Activated B cell treated with CpG ODN at 0.5 μM for 24 hours (primary cell): ENCODE results near the gene CDC42SE2. TPM values are rescaled to one million over a fixed set of nuclear protein-coding genes. Genes with fewer than 3 reads are reported as not detected.
A peak's percentile ranks its signal among the peaks of the same experiment; 100 is the strongest.

ENCODE experiments used
- ATAC-seq: fragments of 200-7000 bp; cut with Tn5 transposase; one replicate; pipeline ENCODE4 v1.10.0; 2021; ENCODE audit warnings: low read depth, mild to moderate bottlenecking, moderate library complexity
- CTCF ChIA-PET: fragments of 350-600 bp; sonication (Branson Sonifier 250); formaldehyde crosslinking; loops from one replicate; lab custom pipeline; 2021; ENCODE audit warnings: antibody characterized with exemption; lab: Charles Lee
- POLR2A ChIA-PET: fragments of 350-600 bp; sonication (Branson Sonifier 250); formaldehyde crosslinking; loops from one replicate; lab custom pipeline; 2021; ENCODE audit warnings: antibody characterized with exemption; lab: Charles Lee
- DNase-seq: peaks from one replicate; pipeline ENCODE4 v3.0.0; 2022
- H3K27ac Mint-ChIP-seq: one replicate; pipeline ENCODE4 v1.8.0; 2020; ENCODE audit warnings: mixed read lengths
- H3K27me3 Mint-ChIP-seq: one replicate; pipeline ENCODE4 v1.8.0; 2021; ENCODE audit warnings: mixed read lengths
- H3K36me3 Mint-ChIP-seq: one replicate; pipeline ENCODE4 v1.8.0; 2021; ENCODE audit warnings: low read depth, mixed read lengths
- H3K4me1 Mint-ChIP-seq: one replicate; pipeline ENCODE4 v1.8.0; 2021; ENCODE audit warnings: mixed read lengths
- H3K4me3 Mint-ChIP-seq: one replicate; pipeline ENCODE4 v1.8.0; 2020; ENCODE audit warnings: mild to moderate bottlenecking, mixed read lengths
- H3K9me3 Mint-ChIP-seq: one replicate; pipeline ENCODE4 v1.8.0; 2020; ENCODE audit warnings: mixed read lengths
- CTCF ChIP-seq: fragments of 200-600 bp; IDR thresholded peaks from one replicate; pipeline ENCODE4 v1.8.0; 2022; ENCODE audit warnings: antibody characterized with exemption, mild to moderate bottlenecking
- intact Hi-C: fragments of 100-400 bp; cut with micrococcal nuclease; formaldehyde crosslinking; loops from one replicate; pipeline ENCODE4 v1.15.1; 2024
- total RNA-seq: library from RNA; stranded (reverse); gene quantifications from 2 replicates; pipeline ENCODE4 v1.2.3, GENCODE V29; 2022

The CDC42SE2 gene
- total RNA-seq, 1 donor from 2014 or later: 122 TPM

DNA sequence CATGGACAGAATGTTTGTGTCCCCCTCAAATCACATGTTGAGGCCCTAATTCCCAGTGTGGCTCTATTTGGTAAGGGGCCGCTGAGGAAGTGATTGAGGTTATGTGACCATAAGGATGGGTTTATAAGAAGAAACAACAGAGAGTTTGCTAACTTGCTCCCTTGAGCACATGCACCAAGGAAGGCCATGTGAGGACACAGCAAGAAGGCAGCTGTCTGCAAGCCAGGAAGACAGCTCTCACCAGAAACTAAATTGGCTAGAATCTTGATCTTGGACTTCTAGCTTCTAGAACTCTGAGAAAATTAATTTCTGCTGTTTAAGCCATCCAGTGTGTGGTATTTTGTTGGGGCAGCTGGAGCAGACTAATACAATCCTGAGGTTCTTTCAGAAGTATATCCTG is 35.2 kb upstream of the CDC42SE2 start:
- no peak overlapping the region for H3K4me3 Mint-ChIP-seq
- H3K36me3 Mint-ChIP-seq: peaks cover under 1% of the 10 kb centered on the region
- ATAC-seq: no peak
- intact Hi-C loops: no loop called here
- no peaks in the 10 kb centered on the region for H3K9me3 Mint-ChIP-seq
- TF ChIP-seq CTCF: no peak
- H3K27ac Mint-ChIP-seq: no peak overlapping the region
- peaks cover 29% of the 10 kb centered on the region for H3K4me1 Mint-ChIP-seq
- ChIA-PET POLR2A (interaction anchor here (0.5 to 1.9 kb wide), 6 partner anchors 13 to 47 kb away, joined by 3 to 8 read pairs (median 4); partner anchors contain the start of gene CDC42SE2), CTCF (interaction anchor here (1.6 to 2.4 kb wide), 2 partner anchors 36 to 153 kb away, joined by 5 read pairs; no protein-coding TSS in a partner anchor)
- DNase-seq: no peak
- H3K27me3 Mint-ChIP-seq: no peaks in the 10 kb centered on the region

DNA sequence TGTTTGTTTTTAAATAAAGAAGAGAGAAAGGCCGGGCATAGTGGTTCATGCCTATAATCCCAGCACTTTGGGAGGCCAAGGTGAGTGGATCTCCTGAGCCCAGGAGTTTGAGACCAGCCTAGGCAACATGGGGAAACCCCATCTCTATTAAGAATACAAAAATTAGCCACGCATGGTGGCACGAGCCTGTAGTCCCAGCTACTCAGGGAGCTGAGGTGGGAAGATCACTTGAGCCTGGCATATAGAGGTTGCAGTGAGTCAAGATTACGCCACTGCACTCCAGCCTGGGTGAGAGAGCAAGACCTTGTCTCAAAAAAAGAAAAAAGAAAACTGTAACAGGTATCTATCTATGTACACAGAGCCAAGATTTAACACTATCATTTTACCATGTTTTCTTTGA is 34.2 kb upstream of the CDC42SE2 start:
- CTCF ChIA-PET: interaction anchor here (1.6 to 2.4 kb wide), 2 partner anchors 35 to 152 kb away, joined by 5 read pairs; no protein-coding TSS in a partner anchor
- H3K36me3 Mint-ChIP-seq: peaks cover 3% of the 10 kb centered on the region
- POLR2A ChIA-PET: interaction anchor here (0.6 to 1.9 kb wide), 5 partner anchors 11 to 34 kb away, joined by 3 to 13 read pairs (median 6); partner anchors contain the start of gene CDC42SE2
- peaks cover 29% of the 10 kb centered on the region for H3K4me1 Mint-ChIP-seq
- no peaks in the 10 kb centered on the region for H3K9me3 Mint-ChIP-seq
- intact Hi-C loops: loop anchor here (1.0 kb wide), 1 partner anchor 22 kb away; no protein-coding TSS in a partner anchor
- H3K27ac Mint-ChIP-seq: peak overlapping the region; percentile 35
- peak overlapping the region; percentile 64 for H3K4me3 Mint-ChIP-seq
- no peak for TF ChIP-seq CTCF
- no peak for DNase-seq
- no peaks in the 10 kb centered on the region for H3K27me3 Mint-ChIP-seq
- ATAC-seq: peak; percentile 47

- Mint-ChIP-seq H3K4me3 (peak overlapping the region; percentile 12), H3K27me3 (no peaks in the 10 kb centered on the region), H3K36me3 (peaks cover 5% of the 10 kb centered on the region), H3K9me3 (no peaks in the 10 kb centered on the region), H3K4me1 (peaks cover 29% of the 10 kb centered on the region), H3K27ac (peak overlapping the region; percentile 12)
- ATAC-seq: peak; percentile 49
- no peak for TF ChIP-seq CTCF
- POLR2A ChIA-PET: interaction anchor here (0.6 to 1.2 kb wide), 3 partner anchors 10 to 20 kb away, joined by 3 to 13 read pairs (median 3); no protein-coding TSS in a partner anchor
- intact Hi-C loops: loop anchor here (1.0 kb wide), 1 partner anchor 21 kb away; no protein-coding TSS in a partner anchor
- no peak for DNase-seq
- CTCF ChIA-PET: no interaction called here
These were observed 33.4 kb upstream of the CDC42SE2 start for GRCh38 chr5:131230406-131230805.

DNA sequence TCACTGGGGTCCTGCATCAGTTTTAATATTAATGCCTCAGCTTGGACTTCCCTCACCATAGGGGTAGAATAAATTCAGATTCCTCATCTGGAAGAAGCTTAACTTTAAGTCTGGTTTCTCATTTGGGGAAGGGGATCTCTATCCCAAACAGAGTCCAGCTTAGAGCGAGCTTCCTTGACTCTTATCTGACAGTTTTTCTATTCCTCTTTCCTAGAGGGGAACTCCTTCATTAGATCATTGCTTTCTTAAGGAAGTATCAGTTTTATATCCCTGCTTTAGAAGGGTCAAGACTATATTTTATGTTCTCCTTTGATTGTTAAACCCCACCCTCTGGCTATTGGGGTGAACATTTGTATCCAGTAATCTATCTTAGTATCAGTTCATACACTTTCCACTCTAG is 24.2 kb upstream of the CDC42SE2 start:
- intact Hi-C loops: no loop called here
- ATAC-seq: no peak

More for the DNA sequence above, 24.2 kb upstream of the CDC42SE2 start:
- Mint-ChIP-seq H3K4me1 (peaks cover 8% of the 10 kb centered on the region), H3K27ac (no peak overlapping the region), H3K4me3 (no peak overlapping the region), H3K27me3 (no peaks in the 10 kb centered on the region), H3K9me3 (no peaks in the 10 kb centered on the region), H3K36me3 (peaks cover 43% of the 10 kb centered on the region)
- CTCF ChIA-PET: no interaction called here
- POLR2A ChIA-PET: interaction anchor here (0.6 to 3.2 kb wide), 6 partner anchors 9 to 24 kb away, joined by 3 to 12 read pairs (median 5); partner anchors contain the start of gene CDC42SE2
- DNase-seq: no peak
- no peak for TF ChIP-seq CTCF
